Neural progenitor cell (in vitro differentiated cells): ENCODE data around the gene ZNF518B.

ENCODE experiments used
- CTCF ChIP-seq: fragments of 200-600 bp; sonication (generic); IDR thresholded peaks from 2 replicates; pipeline ENCODE4 v1.5.1; 2017; ENCODE audit warnings: antibody characterized with exemption, mild to moderate bottlenecking
- EZH2 ChIP-seq: fragments of 200-600 bp; sonication (generic); IDR thresholded peaks from 2 replicates; pipeline ENCODE4 v1.6.1; 2017; ENCODE audit warnings: antibody characterized with exemption, mild to moderate bottlenecking, moderate library complexity
- EZH2phosphoT487 ChIP-seq: fragments of 200-600 bp; sonication (generic); IDR thresholded peaks from 2 replicates; pipeline ENCODE4 v1.6.1; 2017; ENCODE audit warnings: antibody characterized with exemption

GRCh38 chr4:10458177-10458576 lies 951 bp upstream of the ZNF518B start:
- TF ChIP-seq CTCF, result no peak
- TF ChIP-seq EZH2phosphoT487, result no peak
- TF ChIP-seq EZH2, result no peak
